Measurements from ENCODE around the gene ARHGAP26.
A peak's percentile ranks its signal among the peaks of the same experiment; 100 is the strongest.
"Not testable (repeated sequence)": the region's sequence is repeated elsewhere in the genome, so short reads cannot be mapped to it uniquely, and the experiment has no call there.

The ARHGAP26 gene

DNA sequence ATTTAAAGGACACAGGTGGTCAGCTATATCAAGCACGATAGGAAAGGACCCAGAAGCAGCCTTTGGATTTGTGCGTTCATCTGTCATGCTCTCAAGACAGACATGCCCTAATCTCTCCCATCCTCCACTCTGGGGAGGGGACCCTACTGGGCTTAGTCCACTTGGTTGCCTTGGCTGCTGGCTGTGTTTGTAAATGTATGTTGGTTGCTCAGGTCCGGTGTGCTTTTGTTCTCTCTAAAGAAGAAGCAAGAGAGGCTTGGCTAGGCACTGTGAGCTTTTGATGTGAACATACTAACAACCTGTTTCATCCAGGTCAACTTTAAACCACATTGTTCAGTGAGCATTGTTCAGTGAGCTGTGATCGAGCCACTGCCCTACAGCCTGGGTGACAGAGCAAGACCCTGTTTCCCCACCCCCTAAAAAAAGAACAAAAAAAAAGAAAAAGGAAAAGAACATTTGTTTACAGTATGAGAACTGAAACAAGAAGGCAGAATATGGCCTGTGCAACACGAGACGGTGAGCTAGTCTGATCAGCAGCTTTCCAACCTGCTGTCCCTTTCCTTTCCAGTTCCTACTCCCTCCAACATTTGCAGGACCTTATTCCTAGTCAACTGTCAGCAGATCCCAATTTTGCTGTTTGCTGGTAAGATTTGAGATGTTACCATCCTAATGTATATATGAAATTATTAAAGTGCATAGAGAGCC, 228.3 kb downstream of the ARHGAP26 start:
- Histone ChIP-seq H3K36me3 (ENCODE audit: control insufficient read depth, insufficient read depth, low read length) (no peaks in the 10 kb centered on the region), H3K4me3 (ENCODE audit: low read depth, low read length) (no peak overlapping the region), H3K4me1 (ENCODE audit: control insufficient read depth, insufficient read depth, low read length) (peaks cover 12% of the 10 kb centered on the region), H3K9me3 (ENCODE audit: control insufficient read depth, insufficient read depth, low read length) (no peaks in the 10 kb centered on the region), H3K27ac (ENCODE audit: low read depth, low read length) (no peak overlapping the region), H3K27me3 (ENCODE audit: control insufficient read depth, insufficient read depth, low read length) (no peaks in the 10 kb centered on the region), H3K9ac (ENCODE audit: low read depth, low read length) (no peak overlapping the region)

DNA sequence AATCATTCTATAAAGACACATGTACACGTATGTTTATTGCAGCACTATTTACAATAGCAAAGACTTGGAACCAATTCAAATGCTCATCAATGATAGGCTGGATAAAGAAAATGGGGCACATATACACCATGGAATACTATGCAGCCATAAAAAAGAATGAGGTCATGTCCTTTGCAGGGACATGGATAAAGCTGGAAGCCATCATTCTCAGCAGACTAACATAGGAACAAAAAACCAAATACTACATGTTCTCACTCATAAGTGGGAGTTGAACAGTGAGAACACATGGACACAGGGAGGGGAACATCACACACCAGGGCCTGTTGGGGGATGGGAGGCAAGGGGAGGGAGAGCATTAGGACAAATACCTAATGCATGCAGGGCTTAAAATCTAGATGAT, 230.4 kb downstream of the ARHGAP26 start:
- not testable (repeated sequence) for H3K9me3 ChIP-seq (ENCODE audit: control insufficient read depth, insufficient read depth, low read length); H3K36me3 ChIP-seq (ENCODE audit: control insufficient read depth, insufficient read depth, low read length); H3K27ac ChIP-seq (ENCODE audit: low read depth, low read length); H3K4me3 ChIP-seq (ENCODE audit: low read depth, low read length); H3K27me3 ChIP-seq (ENCODE audit: control insufficient read depth, insufficient read depth, low read length); H3K9ac ChIP-seq (ENCODE audit: low read depth, low read length)
- H3K4me1 ChIP-seq (ENCODE audit: control insufficient read depth, insufficient read depth, low read length): peaks cover 12% of the 10 kb centered on the region

DNA sequence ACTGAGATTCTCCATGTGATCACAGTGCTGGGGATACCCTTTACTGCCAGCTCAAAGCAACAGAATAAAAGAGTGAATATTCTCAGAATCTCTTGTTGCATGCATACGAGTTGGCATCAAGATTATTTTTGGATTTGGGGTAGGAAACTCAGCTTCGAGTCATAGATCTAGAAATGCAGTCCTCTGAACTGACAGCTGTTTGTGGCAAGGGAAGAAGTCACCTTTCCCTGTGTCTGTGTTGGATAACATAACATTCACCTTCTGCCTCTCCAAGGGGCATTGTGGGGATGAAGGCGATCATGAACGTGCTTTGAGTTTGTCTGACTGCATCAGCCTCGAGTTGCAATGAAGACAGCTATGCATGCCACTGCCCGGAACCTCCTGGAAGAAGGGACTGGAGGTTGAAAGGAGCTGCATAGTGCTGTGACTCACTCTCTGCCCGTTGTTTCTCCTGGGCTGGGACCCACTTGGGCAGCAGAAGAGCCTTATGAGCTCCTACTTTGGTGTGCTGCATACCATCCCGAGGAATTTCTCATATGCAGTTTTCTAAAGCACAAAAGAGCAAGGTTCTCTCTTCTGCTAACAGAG, 231.7 kb downstream of the ARHGAP26 start:
- H3K27ac ChIP-seq (ENCODE audit: low read depth, low read length): peak overlapping the region; percentile 16
- no peaks in the 10 kb centered on the region for H3K36me3 ChIP-seq (ENCODE audit: control insufficient read depth, insufficient read depth, low read length)
- H3K9me3 ChIP-seq (ENCODE audit: control insufficient read depth, insufficient read depth, low read length): no peaks in the 10 kb centered on the region
- no peaks in the 10 kb centered on the region for H3K27me3 ChIP-seq (ENCODE audit: control insufficient read depth, insufficient read depth, low read length)
- H3K9ac ChIP-seq (ENCODE audit: low read depth, low read length): no peak overlapping the region
- peaks cover 12% of the 10 kb centered on the region for H3K4me1 ChIP-seq (ENCODE audit: control insufficient read depth, insufficient read depth, low read length)
- no peak overlapping the region for H3K4me3 ChIP-seq (ENCODE audit: low read depth, low read length)

DNA sequence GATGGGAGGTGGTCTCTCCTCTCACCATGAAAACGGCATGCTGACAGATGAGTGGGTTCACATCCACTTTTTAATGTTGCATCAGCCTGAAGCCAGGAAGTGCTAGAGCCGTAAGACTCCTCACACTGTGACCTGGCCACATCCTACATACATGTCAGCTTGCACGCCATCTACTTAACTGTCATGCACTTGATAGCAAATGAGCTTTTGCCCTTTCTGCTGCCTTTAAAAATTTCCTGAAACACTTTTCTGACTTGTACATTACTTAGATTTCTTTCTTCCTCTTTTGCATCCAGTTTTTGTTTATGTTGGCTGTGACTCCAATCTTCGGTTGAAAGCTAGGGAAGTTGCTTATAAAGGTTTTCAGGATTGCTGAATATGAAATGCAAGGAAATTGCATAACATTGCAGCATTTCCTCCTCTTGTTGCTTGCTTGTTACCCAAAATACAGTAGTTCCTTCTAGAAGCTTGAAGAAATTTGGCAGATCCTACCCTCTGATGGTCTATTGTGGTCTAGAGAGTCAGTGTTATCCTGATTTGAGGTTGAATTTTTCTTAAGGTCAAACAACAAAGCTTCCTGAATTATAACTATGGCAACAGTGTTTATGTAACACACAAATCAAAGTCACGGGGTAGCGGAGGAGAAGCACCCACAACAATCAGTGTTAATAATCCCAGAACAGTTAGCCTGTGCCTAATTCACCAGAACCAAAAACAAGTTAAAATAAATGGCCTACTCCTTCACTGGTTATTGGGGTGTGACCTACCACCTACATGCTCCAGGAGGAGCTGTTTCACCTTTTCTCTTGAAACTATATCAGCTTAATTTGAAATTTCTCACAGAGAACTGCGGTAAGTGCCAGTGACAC, 232.5 kb downstream of the ARHGAP26 start:
- H3K27ac ChIP-seq (ENCODE audit: low read depth, low read length): no peak overlapping the region
- no peak overlapping the region for H3K4me3 ChIP-seq (ENCODE audit: low read depth, low read length)
- peaks cover 12% of the 10 kb centered on the region for H3K4me1 ChIP-seq (ENCODE audit: control insufficient read depth, insufficient read depth, low read length)
- no peaks in the 10 kb centered on the region for H3K36me3 ChIP-seq (ENCODE audit: control insufficient read depth, insufficient read depth, low read length)
- H3K9me3 ChIP-seq (ENCODE audit: control insufficient read depth, insufficient read depth, low read length): no peaks in the 10 kb centered on the region
- no peaks in the 10 kb centered on the region for H3K27me3 ChIP-seq (ENCODE audit: control insufficient read depth, insufficient read depth, low read length)
- no peak overlapping the region for H3K9ac ChIP-seq (ENCODE audit: low read depth, low read length)

DNA sequence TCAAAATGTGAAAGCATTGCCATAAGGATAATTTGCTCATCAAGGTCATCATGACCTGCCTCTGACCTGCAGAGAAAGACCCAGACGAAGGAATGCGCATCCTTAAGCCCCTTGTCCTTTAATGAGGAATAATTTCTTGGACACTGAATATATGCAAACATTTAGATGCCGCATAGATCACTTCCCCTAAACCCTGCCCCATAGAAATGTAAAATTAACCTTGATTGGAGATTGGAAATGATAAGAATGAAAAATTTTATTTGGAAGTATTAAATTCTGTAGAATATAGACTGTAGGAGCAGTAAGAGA, 233.1 kb downstream of the ARHGAP26 start:
- Histone ChIP-seq H3K36me3 (ENCODE audit: control insufficient read depth, insufficient read depth, low read length) (no peaks in the 10 kb centered on the region), H3K27ac (ENCODE audit: low read depth, low read length) (no peak overlapping the region), H3K9me3 (ENCODE audit: control insufficient read depth, insufficient read depth, low read length) (no peaks in the 10 kb centered on the region), H3K4me3 (ENCODE audit: low read depth, low read length) (no peak overlapping the region), H3K9ac (ENCODE audit: low read depth, low read length) (no peak overlapping the region), H3K27me3 (ENCODE audit: control insufficient read depth, insufficient read depth, low read length) (no peaks in the 10 kb centered on the region), H3K4me1 (ENCODE audit: control insufficient read depth, insufficient read depth, low read length) (peaks cover 12% of the 10 kb centered on the region)

DNA sequence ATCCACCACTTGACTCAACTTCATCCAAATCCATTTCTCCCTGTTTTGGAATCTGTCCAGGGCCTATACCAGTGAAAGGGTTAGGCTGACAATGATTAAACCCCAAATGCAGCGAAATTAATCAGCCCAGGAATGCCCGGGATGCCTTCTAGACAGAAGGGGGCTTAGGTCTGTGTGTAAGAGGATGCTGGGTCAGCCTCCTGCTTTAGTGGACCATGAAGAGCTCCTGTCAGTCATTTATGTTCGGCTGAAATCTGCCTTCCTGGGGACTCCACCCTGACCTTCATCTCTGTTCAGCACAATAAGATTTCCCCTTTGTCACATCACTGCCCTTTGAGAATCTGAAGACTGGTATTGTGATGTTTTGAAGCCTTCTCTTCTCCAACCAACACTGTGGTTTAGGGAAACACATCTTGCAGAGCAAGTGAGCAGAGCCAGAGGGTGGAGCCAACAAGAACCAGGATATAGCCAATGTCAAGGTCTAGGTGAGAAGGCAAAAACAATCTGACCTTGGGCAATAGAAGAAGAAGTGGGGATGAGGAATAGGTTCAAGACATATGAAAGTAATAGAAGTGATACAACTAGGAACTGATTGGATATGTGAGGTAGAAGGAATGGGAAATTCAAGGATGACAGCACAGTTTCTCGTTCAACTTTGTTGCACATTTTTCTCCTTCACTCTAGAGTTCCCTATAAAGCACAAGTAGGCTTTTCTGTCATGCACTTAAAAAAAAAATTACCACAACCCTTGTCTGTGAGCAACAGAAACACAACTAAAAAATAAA, 234.4 kb downstream of the ARHGAP26 start:
- Histone ChIP-seq H3K9ac (ENCODE audit: low read depth, low read length) (no peak overlapping the region), H3K9me3 (ENCODE audit: control insufficient read depth, insufficient read depth, low read length) (no peaks in the 10 kb centered on the region), H3K36me3 (ENCODE audit: control insufficient read depth, insufficient read depth, low read length) (no peaks in the 10 kb centered on the region), H3K4me3 (ENCODE audit: low read depth, low read length) (no peak overlapping the region), H3K27me3 (ENCODE audit: control insufficient read depth, insufficient read depth, low read length) (no peaks in the 10 kb centered on the region), H3K27ac (ENCODE audit: low read depth, low read length) (no peak overlapping the region), H3K4me1 (ENCODE audit: control insufficient read depth, insufficient read depth, low read length) (peaks cover 12% of the 10 kb centered on the region)

DNA sequence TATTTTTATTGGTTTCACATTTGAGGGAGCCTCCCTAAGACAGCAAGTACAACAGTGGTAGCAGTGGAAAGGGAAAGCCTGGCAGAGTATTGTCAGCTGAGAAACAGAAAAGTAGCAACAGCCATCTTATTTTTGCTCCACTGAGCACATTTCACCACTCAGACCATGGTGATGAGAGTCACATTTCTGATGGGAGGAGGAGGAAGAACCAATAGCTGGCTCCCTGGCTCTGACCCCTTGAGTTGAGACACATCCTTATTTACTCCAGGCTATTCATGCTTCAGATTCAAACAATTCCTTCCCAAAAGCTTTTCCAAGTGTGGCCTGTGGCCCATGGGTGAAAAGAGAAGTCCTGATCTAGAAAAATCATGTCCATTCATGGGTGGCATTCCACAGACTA, 236.3 kb downstream of the ARHGAP26 start:
- H3K4me1 ChIP-seq (ENCODE audit: control insufficient read depth, insufficient read depth, low read length): peaks cover 12% of the 10 kb centered on the region
- no peaks in the 10 kb centered on the region for H3K27me3 ChIP-seq (ENCODE audit: control insufficient read depth, insufficient read depth, low read length)

DNA sequence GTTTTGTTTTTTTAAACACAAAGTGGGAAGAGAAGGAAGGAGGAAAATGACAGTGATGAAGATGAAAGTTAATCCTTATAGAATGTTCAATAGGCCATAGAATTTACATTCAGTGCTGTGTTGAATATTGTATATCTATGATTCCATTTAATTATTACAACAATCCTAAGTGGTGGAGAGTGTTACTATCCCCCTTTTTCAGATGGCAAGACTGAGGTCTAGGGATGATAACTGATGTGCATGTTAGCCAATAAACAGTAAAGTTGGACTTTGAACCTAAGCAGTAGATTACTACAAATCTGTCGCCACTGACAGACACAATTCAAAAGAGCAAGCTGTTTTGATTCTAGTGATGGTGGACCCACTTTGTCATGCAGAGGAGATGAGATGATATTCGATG, 237.9 kb downstream of the ARHGAP26 start:
- no peak overlapping the region for H3K27ac ChIP-seq (ENCODE audit: low read depth, low read length)
- H3K9me3 ChIP-seq (ENCODE audit: control insufficient read depth, insufficient read depth, low read length): no peaks in the 10 kb centered on the region
- H3K4me3 ChIP-seq (ENCODE audit: low read depth, low read length): no peak overlapping the region
- no peaks in the 10 kb centered on the region for H3K36me3 ChIP-seq (ENCODE audit: control insufficient read depth, insufficient read depth, low read length)
- H3K4me1 ChIP-seq (ENCODE audit: control insufficient read depth, insufficient read depth, low read length): no peaks in the 10 kb centered on the region; the same call in 1 of the 2 replicates
- no peak overlapping the region for H3K9ac ChIP-seq (ENCODE audit: low read depth, low read length)
- H3K27me3 ChIP-seq (ENCODE audit: control insufficient read depth, insufficient read depth, low read length): no peaks in the 10 kb centered on the region

More for the DNA sequence above, 236.3 kb downstream of the ARHGAP26 start:
- Histone ChIP-seq H3K4me3 (ENCODE audit: low read depth, low read length) (no peak overlapping the region), H3K9me3 (ENCODE audit: control insufficient read depth, insufficient read depth, low read length) (no peaks in the 10 kb centered on the region), H3K27ac (ENCODE audit: low read depth, low read length) (no peak overlapping the region), H3K36me3 (ENCODE audit: control insufficient read depth, insufficient read depth, low read length) (no peaks in the 10 kb centered on the region), H3K9ac (ENCODE audit: low read depth, low read length) (no peak overlapping the region)

DNA sequence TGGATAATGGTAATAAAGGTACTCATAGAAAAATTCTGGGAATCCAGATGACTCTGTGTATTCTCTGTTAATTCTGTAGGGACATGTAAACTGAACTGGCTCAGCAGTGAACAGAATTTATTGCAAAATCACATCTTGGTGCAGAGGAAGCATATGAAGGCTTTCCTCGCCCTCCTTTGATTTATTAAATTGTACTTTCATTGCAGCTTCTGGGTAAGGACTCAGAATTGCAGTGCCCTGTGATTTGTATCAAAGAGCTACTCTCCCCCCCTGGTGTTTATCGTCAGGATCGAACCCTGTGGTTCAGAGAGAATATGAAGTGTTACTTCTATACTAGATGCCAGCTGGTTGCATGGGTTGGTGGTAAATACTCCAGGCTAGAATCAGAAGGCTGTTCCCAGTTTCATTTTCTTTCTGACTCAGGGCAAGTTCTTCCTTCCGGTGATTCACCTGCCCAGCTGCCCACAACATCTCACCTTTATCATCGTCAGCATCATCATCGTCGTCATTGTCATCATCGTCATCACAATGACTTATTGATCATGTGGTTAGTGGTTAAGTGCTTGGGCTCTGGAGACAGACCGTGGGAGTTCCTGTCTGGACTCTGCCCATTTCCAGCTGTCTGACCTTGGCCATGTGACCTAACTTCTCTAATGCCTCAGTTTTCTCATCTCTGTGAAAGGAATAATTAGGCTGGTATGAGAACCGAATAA, 238.8 kb downstream of the ARHGAP26 start:
- Histone ChIP-seq H3K4me1 (ENCODE audit: control insufficient read depth, insufficient read depth, low read length) (no peaks in the 10 kb centered on the region), H3K9ac (ENCODE audit: low read depth, low read length) (no peak overlapping the region)

DNA sequence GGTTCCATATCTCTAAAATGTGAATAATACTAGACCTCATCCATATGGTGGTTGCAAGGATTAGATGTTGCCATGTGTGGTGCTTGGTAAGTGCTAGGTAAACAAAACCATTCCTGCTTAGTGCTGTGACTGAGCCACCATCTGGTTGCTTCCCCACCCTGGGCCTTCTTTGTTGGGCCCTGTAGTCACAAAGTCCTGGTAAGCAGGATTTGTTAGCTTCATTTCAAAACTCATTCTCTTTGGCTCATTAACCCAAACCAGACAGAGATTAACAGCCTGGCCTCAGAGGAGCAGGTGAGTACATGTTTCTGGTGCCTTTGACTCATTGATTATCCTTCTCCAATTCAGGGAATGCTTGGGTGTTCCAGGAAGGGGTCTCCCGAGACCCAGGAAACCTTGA, 240.2 kb downstream of the ARHGAP26 start:
- Histone ChIP-seq H3K4me3 (ENCODE audit: low read depth, low read length) (no peak overlapping the region), H3K9me3 (ENCODE audit: control insufficient read depth, insufficient read depth, low read length) (no peaks in the 10 kb centered on the region), H3K36me3 (ENCODE audit: control insufficient read depth, insufficient read depth, low read length) (no peaks in the 10 kb centered on the region), H3K4me1 (ENCODE audit: control insufficient read depth, insufficient read depth, low read length) (peaks cover 11% of the 10 kb centered on the region), H3K27me3 (ENCODE audit: control insufficient read depth, insufficient read depth, low read length) (no peaks in the 10 kb centered on the region), H3K9ac (ENCODE audit: low read depth, low read length) (no peak overlapping the region), H3K27ac (ENCODE audit: low read depth, low read length) (no peak overlapping the region)

More for the DNA sequence above, 238.8 kb downstream of the ARHGAP26 start:
- no peaks in the 10 kb centered on the region for H3K27me3 ChIP-seq (ENCODE audit: control insufficient read depth, insufficient read depth, low read length)
- no peaks in the 10 kb centered on the region for H3K36me3 ChIP-seq (ENCODE audit: control insufficient read depth, insufficient read depth, low read length)
- H3K27ac ChIP-seq (ENCODE audit: low read depth, low read length): no peak overlapping the region
- no peaks in the 10 kb centered on the region for H3K9me3 ChIP-seq (ENCODE audit: control insufficient read depth, insufficient read depth, low read length)
- H3K4me3 ChIP-seq (ENCODE audit: low read depth, low read length): no peak overlapping the region
